Measurements from ENCODE around the gene SYNDIG1L.

GRCh38 chr14:74405663-74406062 is 20.3 kb downstream of the SYNDIG1L start:
- TF ChIP-seq POLR2AphosphoS5 (IDR thresholded peaks at IDR 0.05; ENCODE audit: low read depth) = no peak
- TF ChIP-seq, protein P1, sequence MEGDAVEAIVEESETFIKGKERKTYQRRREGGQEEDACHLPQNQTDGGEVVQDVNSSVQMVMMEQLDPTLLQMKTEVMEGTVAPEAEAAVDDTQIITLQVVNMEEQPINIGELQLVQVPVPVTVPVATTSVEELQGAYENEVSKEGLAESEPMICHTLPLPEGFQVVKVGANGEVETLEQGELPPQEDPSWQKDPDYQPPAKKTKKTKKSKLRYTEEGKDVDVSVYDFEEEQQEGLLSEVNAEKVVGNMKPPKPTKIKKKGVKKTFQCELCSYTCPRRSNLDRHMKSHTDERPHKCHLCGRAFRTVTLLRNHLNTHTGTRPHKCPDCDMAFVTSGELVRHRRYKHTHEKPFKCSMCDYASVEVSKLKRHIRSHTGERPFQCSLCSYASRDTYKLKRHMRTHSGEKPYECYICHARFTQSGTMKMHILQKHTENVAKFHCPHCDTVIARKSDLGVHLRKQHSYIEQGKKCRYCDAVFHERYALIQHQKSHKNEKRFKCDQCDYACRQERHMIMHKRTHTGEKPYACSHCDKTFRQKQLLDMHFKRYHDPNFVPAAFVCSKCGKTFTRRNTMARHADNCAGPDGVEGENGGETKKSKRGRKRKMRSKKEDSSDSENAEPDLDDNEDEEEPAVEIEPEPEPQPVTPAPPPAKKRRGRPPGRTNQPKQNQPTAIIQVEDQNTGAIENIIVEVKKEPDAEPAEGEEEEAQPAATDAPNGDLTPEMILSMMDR (IDR thresholded peaks at IDR 0.05; ENCODE audit: insufficient read depth, low read length) = no peak

Data from HL-60 (cell line).